WTC11 (cell line): ENCODE measurements around the gene APOD. TPM values are rescaled to one million over a fixed set of nuclear protein-coding genes. Genes with fewer than 3 reads are reported as not detected.
"Not testable (repeated sequence)": the region's sequence is repeated elsewhere in the genome, so short reads cannot be mapped to it uniquely, and the experiment has no call there.

Source experiments
- ATAC-seq: fragments of 200-7000 bp; cut with Tn5 transposase; 2 replicates; pipeline ENCODE4 v1.10.0; 2021; ENCODE audit warnings: mild to moderate bottlenecking, moderate library complexity
- CTCF ChIA-PET: fragments of 300-600 bp; sonication (Branson Sonifier 250); formaldehyde crosslinking; loops from one replicate; lab custom pipeline; 2021; ENCODE audit warnings: antibody characterized with exemption; lab: Charles Lee
- POLR2A ChIA-PET: fragments of 350-600 bp; sonication (Branson Sonifier 250); formaldehyde crosslinking; loops from one replicate; lab custom pipeline; 2021; ENCODE audit warnings: antibody characterized with exemption; lab: Charles Lee
- DNase-seq: peaks from one replicate; pipeline ENCODE4 v3.0.0; 2021; ENCODE audit warnings: low spot score
- H3K27ac Mint-ChIP-seq: 2 replicates; pipeline ENCODE4 v1.8.0; 2021; ENCODE audit warnings: mixed read lengths
- H3K27me3 Mint-ChIP-seq: 2 replicates; pipeline ENCODE4 v1.8.0; 2021; ENCODE audit warnings: low read depth, mild to moderate bottlenecking, moderate library complexity, mixed read lengths
- H3K36me3 Mint-ChIP-seq: 2 replicates; pipeline ENCODE4 v1.8.0; 2021; ENCODE audit warnings: mixed read lengths
- H3K4me1 Mint-ChIP-seq: 2 replicates; pipeline ENCODE4 v1.8.0; 2022; ENCODE audit warnings: mixed read lengths
- H3K4me3 Mint-ChIP-seq: 2 replicates; pipeline ENCODE4 v1.8.0; 2021; ENCODE audit warnings: mild to moderate bottlenecking, moderate library complexity, mixed read lengths
- H3K9me3 Mint-ChIP-seq: 2 replicates; pipeline ENCODE4 v1.8.0; 2021; ENCODE audit warnings: mixed read lengths
- TP53 ChIP-seq: sonication (generic); formaldehyde crosslinking; IDR thresholded peaks from 2 replicates; pipeline ENCODE4 v1.8.1; 2023; ENCODE audit warnings: mild to moderate bottlenecking, missing genetic modification reagents
- ZBTB43 ChIP-seq: sonication (generic); formaldehyde crosslinking; IDR thresholded peaks from 2 replicates; pipeline ENCODE4 v1.8.1; 2023; ENCODE audit warnings: mild to moderate bottlenecking, missing genetic modification reagents
- total RNA-seq: library from RNA; stranded (reverse); gene quantifications from 3 replicates; pipeline ENCODE4 v1.2.3, GENCODE V29; 2021

Gene APOD
- total RNA-seq, 1 experiment from 2014 or later = not detected

- ATAC-seq, H3K4me3 Mint-ChIP-seq, H3K4me1 Mint-ChIP-seq, H3K27ac Mint-ChIP-seq, H3K27me3 Mint-ChIP-seq, DNase-seq, POLR2A ChIA-PET, H3K9me3 Mint-ChIP-seq, CTCF ChIA-PET, H3K36me3 Mint-ChIP-seq: not testable (repeated sequence)
These were observed 36.0 kb upstream of the APOD start for GRCh38 chr3:195619591-195620369.

GRCh38 chr3:195617784-195618659, 34.3 kb upstream of the APOD start:
- H3K4me3 Mint-ChIP-seq, DNase-seq, CTCF ChIA-PET, H3K27ac Mint-ChIP-seq, POLR2A ChIA-PET, ATAC-seq, H3K4me1 Mint-ChIP-seq, H3K27me3 Mint-ChIP-seq, H3K36me3 Mint-ChIP-seq, H3K9me3 Mint-ChIP-seq: not testable (repeated sequence)

- peaks cover 11% of the 10 kb centered on the region for H3K9me3 Mint-ChIP-seq
- ATAC-seq, H3K27me3 Mint-ChIP-seq, H3K4me3 Mint-ChIP-seq, H3K36me3 Mint-ChIP-seq, POLR2A ChIA-PET, DNase-seq, CTCF ChIA-PET, H3K4me1 Mint-ChIP-seq, H3K27ac Mint-ChIP-seq: not testable (repeated sequence)
These were observed 33.4 kb upstream of the APOD start for GRCh38 chr3:195617134-195617533.

- peaks cover 14% of the 10 kb centered on the region for H3K9me3 Mint-ChIP-seq
- TF ChIP-seq TP53 (CRISPR knock-in tag) = no peak
- no peak for TF ChIP-seq ZBTB43 (CRISPR knock-in tag)
- no peaks in the 10 kb centered on the region; the same call in none of the 2 replicates for H3K4me1 Mint-ChIP-seq
- H3K27me3 Mint-ChIP-seq = no peaks in the 10 kb centered on the region
- DNase-seq (no peak), ATAC-seq (no peak)
- CTCF ChIA-PET = no interaction called here
- peaks cover 2% of the 10 kb centered on the region; the same call in 1 of the 2 replicates for H3K36me3 Mint-ChIP-seq
- H3K4me3 Mint-ChIP-seq = no peak overlapping the region
- POLR2A ChIA-PET = no interaction called here
- no peak overlapping the region for H3K27ac Mint-ChIP-seq
These were observed 32.9 kb upstream of the APOD start for GRCh38 chr3:195616681-195617080.

GRCh38 chr3:195615952-195616537, 32.3 kb upstream of the APOD start:
- DNase-seq, H3K4me3 Mint-ChIP-seq, H3K27me3 Mint-ChIP-seq, ATAC-seq, H3K27ac Mint-ChIP-seq, H3K4me1 Mint-ChIP-seq, POLR2A ChIA-PET, H3K36me3 Mint-ChIP-seq, CTCF ChIA-PET: not testable (repeated sequence)
- H3K9me3 Mint-ChIP-seq = peaks cover 20% of the 10 kb centered on the region

- CTCF ChIA-PET, H3K4me3 Mint-ChIP-seq, H3K4me1 Mint-ChIP-seq, ATAC-seq, DNase-seq, H3K27ac Mint-ChIP-seq, POLR2A ChIA-PET, H3K27me3 Mint-ChIP-seq, H3K36me3 Mint-ChIP-seq: not testable (repeated sequence)
- H3K9me3 Mint-ChIP-seq = peaks cover 31% of the 10 kb centered on the region
These were observed 31.1 kb upstream of the APOD start for GRCh38 chr3:195614672-195615504.
